ENCODE results near the gene IGFL3.

DNA sequence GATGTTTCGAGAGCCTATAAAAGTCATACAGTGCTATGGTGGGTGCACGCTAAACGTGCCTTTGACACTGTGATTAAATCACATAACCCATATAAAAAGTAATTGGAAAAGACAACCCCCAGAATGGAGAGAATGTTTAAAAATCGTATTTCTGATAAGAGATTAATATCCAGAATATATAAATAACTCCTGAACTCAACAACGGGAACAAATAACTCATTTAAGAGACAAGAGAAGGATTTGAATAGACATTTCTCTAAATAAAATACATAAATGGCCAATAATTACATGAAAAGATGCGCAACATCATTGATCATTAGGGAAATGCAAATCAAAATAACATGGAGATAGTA is 46.7 kb downstream of the IGFL3 start:
- TF ChIP-seq, protein P1, sequence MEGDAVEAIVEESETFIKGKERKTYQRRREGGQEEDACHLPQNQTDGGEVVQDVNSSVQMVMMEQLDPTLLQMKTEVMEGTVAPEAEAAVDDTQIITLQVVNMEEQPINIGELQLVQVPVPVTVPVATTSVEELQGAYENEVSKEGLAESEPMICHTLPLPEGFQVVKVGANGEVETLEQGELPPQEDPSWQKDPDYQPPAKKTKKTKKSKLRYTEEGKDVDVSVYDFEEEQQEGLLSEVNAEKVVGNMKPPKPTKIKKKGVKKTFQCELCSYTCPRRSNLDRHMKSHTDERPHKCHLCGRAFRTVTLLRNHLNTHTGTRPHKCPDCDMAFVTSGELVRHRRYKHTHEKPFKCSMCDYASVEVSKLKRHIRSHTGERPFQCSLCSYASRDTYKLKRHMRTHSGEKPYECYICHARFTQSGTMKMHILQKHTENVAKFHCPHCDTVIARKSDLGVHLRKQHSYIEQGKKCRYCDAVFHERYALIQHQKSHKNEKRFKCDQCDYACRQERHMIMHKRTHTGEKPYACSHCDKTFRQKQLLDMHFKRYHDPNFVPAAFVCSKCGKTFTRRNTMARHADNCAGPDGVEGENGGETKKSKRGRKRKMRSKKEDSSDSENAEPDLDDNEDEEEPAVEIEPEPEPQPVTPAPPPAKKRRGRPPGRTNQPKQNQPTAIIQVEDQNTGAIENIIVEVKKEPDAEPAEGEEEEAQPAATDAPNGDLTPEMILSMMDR (IDR thresholded peaks at IDR 0.05) = no peak
- TF ChIP-seq EP300 (IDR thresholded peaks at IDR 0.05) (no peak), POLR2A (IDR thresholded peaks at IDR 0.05; ENCODE audit: low read depth) (no peak), POLR2AphosphoS5 (IDR thresholded peaks at IDR 0.05) (no peak)
